ENCODE results near the gene NTNG1. TPM values are rescaled to one million over a fixed set of nuclear protein-coding genes. Genes with fewer than 3 reads are reported as not detected.

The NTNG1 gene
- total RNA-seq, 2 donors from 2014 or later: 0.26 to 4.9 TPM

- 34 to 43% methylated on average over 1 of the region's 1 CpG for WGBS, 2 donors
- no peaks in the 10 kb centered on the region for H3K9me3 ChIP-seq
- H3K4me1 ChIP-seq: no peaks in the 10 kb centered on the region
- DNase-seq (no peak), ATAC-seq (no peak)
- H3K36me3 ChIP-seq (replicated peaks in 1 of 2; ENCODE audit: insufficient read depth in 1 of 2, low read depth in 2 of 2): no peaks in the 10 kb centered on the region
- intact Hi-C loops (cut with DNase I): no loop called here
- no peak overlapping the region for H3K27ac ChIP-seq
- TF ChIP-seq POLR2A (IDR thresholded peaks at IDR 0.05) (no peak), CTCF (IDR thresholded peaks at IDR 0.05) (no peak)
- H3K4me3 ChIP-seq: no peak overlapping the region
- H3K27me3 ChIP-seq: no peaks in the 10 kb centered on the region
These were observed 222.3 kb downstream of the NTNG1 start for GRCh38 chr1:107363154-107363553.

DNA sequence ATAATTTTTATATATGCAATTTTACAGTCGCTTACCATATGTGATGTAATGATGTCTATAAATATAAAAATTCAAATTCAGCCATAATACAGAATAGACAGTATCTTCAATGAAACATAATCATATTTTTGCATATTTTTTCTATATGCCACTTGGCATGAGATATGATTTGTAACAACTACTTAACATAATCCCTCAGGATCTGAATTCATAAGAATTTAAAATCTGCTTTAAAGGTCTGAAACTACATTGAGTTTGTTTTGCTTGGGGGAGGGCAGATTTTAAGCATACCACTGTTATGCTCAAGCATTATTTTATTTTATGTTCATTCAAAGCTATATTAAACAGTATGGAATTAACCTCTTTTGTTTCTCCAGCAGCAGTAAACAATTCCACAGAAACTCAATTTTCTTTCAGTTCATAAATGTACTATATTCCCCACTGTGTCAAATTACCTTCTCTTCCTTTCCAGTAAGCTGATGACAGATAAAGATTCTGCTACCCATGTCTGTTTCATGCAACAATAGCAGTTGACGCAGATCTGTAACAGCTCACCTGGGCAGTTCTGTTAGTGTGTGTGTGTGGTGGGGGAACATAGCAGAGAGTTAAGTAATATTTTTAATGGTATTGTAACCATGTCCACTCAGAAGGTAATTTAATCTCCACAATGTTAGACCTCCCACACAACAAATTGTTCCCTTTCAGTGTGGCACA lies 224.8 kb downstream of the NTNG1 start:
- intact Hi-C loops (cut with DNase I): no loop called here
- Histone ChIP-seq H3K9me3 (no peaks in the 10 kb centered on the region), H3K36me3 (replicated peaks in 1 of 2; ENCODE audit: insufficient read depth in 1 of 2, low read depth in 2 of 2) (no peaks in the 10 kb centered on the region), H3K27me3 (no peaks in the 10 kb centered on the region), H3K27ac (no peak overlapping the region), H3K4me3 (no peak overlapping the region), H3K4me1 (no peaks in the 10 kb centered on the region)
- ATAC-seq (no peak), DNase-seq (no peak)
- 79 to 82% methylated on average over 2 of the region's 2 CpGs for WGBS, 2 donors
- no peak for TF ChIP-seq CTCF (IDR thresholded peaks at IDR 0.05)
- no peak for TF ChIP-seq POLR2A (IDR thresholded peaks at IDR 0.05)

- TF ChIP-seq POLR2A (IDR thresholded peaks at IDR 0.05): no peak
- no peak for TF ChIP-seq CTCF (IDR thresholded peaks at IDR 0.05)
- no peak for DNase-seq
- Histone ChIP-seq H3K27ac (no peak overlapping the region), H3K4me3 (no peak overlapping the region), H3K27me3 (no peaks in the 10 kb centered on the region), H3K36me3 (replicated peaks in 1 of 2; ENCODE audit: insufficient read depth in 1 of 2, low read depth in 2 of 2) (no peaks in the 10 kb centered on the region), H3K9me3 (no peaks in the 10 kb centered on the region), H3K4me1 (no peaks in the 10 kb centered on the region)
- intact Hi-C loops (cut with DNase I): no loop called here
- no peak for ATAC-seq
- WGBS, 2 donors: 18 to 29% methylated on average over 4 of the region's 4 CpGs
These were observed 237.6 kb downstream of the NTNG1 start for GRCh38 chr1:107378426-107378825.

- ATAC-seq: no peak
- Histone ChIP-seq H3K36me3 (replicated peaks in 1 of 2; ENCODE audit: insufficient read depth in 1 of 2, low read depth in 2 of 2) (no peaks in the 10 kb centered on the region), H3K4me3 (no peak overlapping the region), H3K9me3 (no peaks in the 10 kb centered on the region), H3K27me3 (no peaks in the 10 kb centered on the region), H3K4me1 (no peaks in the 10 kb centered on the region), H3K27ac (no peak overlapping the region)
- TF ChIP-seq CTCF (IDR thresholded peaks at IDR 0.05) (no peak), POLR2A (IDR thresholded peaks at IDR 0.05) (no peak)
- DNase-seq: no peak
- intact Hi-C loops (cut with DNase I): no loop called here
- 27 to 46% methylated on average over 2 of the region's 2 CpGs for WGBS, 2 donors
These were observed 238.0 kb downstream of the NTNG1 start for GRCh38 chr1:107378866-107379265.

GRCh38 chr1:107379826-107380225 lies 239.0 kb downstream of the NTNG1 start:
- Histone ChIP-seq H3K4me3 (no peak overlapping the region), H3K27me3 (no peaks in the 10 kb centered on the region), H3K36me3 (replicated peaks in 1 of 2; ENCODE audit: insufficient read depth in 1 of 2, low read depth in 2 of 2) (no peaks in the 10 kb centered on the region), H3K27ac (no peak overlapping the region), H3K9me3 (no peaks in the 10 kb centered on the region), H3K4me1 (no peaks in the 10 kb centered on the region)
- DNase-seq (no peak), ATAC-seq (no peak)
- intact Hi-C loops (cut with DNase I): no loop called here
- no peak for TF ChIP-seq POLR2A (IDR thresholded peaks at IDR 0.05)
